Measurements from ENCODE around the gene CBX4.

CBX4 gene

DNA sequence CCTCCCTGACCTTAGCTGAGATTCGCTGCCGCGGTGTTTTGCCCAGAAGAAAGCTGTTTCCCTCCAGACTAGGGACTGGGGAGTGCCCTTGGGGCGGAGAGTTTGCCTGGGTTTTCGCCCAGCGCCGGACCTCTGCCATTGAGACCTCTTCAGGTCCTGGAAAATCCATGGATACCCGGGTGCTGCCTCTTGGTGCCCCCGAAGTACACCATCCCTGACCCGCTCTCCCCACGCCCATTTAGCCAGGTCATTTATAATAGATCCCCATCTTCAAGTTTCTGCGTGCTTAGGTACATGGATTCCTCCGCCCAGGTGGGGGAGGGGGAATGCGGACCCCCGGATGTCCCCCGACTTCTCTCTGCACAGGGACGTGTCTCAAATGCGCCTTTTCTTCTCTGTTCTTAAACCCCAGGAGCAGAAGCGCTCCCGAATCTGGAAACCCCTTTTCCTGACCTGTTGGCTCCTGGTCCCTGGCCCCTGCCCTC, 27.3 kb downstream of the CBX4 start:
- no peak for DNase-seq (ENCODE audit: low spot score)

DNA sequence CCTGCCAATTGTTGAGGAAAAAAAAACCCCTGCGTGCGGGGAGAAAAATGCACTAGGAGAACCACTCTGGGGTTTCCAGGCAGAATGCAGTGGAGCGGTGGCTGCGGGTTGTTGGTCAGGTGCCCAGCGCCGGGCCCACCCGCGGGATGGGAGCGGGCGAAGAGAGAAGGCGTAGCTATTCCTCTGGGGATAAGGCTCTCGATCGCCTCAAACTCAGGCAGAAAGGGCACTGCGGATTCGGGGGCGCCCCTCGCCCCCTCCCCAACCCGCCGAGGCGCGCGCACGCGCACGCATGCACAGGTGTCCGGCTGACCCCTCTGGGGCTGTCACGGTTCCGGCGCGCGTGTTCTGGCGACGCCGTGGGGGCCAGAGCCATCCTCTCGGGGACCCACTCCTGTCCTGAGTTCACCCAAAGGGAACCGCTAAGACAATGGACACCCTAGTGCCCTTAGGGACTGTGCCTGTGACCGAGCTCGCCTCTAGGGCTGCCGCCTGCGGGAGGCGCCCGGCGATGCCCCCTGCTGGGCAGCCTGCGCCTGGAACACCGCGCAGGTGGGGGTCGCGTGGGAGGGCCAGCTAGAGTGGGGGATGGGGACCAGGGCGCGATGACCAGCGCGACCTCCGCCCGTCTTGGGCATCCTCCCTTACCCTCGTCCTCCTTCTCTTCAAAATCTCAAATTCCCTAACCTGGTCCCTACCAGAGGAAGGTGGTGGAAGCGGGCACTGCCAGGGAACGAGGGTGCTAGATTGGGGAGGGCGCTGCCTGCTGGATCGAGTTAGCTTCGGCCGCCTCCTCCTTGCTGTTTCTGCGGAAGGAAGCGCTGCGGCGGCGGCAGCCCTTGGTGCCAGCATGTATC, 28.0 kb downstream of the CBX4 start:
- peak; percentile 87 for DNase-seq (ENCODE audit: low spot score)

DNA sequence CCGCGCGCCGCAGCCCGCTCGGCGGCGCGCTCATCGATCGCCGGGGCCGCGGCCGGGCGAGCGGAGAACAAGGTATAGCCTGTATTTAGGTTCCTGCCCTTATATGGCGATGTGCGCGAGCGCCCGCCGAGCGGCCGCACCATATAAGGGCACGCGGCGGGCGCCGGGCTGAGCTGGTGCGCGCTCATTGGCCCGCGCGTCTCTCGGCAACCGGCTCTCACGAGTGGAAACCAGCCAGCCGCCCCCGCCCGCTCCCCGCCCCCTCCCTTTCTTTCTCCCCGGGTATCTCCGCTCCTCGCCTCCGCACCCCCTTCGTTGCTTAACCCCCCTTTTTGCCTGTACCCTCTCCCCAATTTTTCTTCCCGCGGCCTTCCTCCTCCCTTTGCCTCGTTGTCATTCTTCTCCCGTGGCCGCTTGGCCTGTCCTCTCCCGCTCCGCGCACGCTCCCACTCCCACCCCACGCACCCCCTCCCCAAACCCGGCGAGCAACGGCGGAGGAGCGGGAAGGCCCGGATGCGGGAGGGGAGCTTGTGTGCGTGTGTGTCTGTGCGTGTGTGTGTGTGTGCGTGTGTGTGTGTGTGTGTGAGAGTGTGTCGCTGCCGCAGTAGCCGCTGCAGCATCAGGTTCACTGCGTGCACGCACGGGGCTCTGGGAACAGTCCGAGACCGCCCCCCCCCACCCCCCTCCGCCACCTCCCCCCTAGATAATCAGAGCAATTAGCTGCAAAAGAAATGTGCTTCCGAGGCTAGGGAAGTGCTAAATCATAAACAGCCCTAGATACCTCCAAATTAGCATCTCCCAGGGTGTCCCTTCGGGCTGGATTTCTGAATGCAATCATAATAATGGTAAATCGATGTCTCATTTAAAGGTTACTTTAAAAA, 28.9 kb downstream of the CBX4 start:
- peak; percentile 93 for DNase-seq (ENCODE audit: low spot score)

DNA sequence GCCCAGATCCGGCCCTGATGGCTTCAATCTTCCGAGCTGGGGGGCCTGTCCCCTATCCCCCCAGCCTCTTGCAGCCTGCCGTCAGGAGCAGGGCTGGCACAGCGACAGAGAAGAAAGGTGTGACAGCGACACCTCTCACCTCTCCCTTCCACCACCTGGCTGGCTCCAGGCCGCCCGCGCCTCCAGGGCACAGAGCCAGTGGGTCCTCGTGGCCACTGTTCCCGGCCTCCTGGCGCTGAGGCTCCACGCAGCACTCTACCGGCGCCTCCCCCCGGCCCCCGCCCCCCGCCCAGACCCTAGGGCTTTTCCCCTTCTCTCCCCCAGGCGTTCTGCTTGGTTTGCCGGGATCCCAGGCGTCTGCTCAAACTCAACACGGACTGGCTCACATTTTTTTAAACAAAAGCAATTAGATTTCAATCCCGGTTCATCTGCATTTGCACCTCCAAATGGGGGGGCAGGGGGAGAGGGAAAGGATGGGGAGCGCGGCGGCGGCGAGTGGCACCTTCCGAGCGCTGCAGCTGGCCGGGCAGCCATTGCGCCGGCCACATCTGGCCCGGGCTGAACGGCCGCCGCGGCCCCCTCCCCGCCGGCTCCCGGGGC, 29.6 kb downstream of the CBX4 start:
- DNase-seq (ENCODE audit: low spot score), result peak; percentile 48

DNA sequence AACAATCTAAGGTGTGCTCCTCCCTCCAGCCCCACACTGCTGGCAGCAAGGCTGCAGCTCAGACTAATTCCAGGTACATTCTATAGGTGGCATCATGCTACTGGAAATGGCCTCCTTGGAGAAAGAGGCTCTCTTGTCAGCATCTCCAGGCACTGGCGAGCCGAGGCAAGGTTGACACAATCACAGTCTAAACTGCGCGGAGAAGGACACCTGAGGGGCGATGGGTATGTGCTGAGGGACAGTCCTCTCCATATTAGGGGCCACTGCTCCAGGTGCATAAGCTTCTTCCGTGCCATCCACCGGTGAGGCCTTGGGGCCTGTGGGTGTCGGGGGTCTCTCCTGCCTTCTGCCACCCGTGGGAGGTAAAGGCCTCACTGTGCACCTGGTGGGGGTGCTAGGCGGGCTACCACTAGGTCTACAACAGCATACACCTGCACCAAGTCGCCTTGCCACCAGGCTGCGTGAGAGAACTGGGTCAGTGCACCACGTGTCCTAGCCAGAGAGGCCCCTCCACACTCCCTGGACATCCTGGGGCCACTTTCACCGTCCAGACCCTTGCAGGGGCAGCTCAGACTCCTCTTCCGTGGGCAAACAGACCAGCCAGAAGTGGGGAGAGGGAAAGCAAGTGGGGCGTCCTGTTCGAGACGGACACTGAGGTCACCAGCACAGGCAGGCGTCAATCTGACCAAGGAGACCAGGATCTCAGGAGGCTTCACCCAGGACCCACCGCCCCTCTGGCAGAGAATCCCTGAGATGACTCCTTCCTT, 30.3 kb downstream of the CBX4 start:
- DNase-seq (ENCODE audit: low spot score), result peak; percentile 78

DNA sequence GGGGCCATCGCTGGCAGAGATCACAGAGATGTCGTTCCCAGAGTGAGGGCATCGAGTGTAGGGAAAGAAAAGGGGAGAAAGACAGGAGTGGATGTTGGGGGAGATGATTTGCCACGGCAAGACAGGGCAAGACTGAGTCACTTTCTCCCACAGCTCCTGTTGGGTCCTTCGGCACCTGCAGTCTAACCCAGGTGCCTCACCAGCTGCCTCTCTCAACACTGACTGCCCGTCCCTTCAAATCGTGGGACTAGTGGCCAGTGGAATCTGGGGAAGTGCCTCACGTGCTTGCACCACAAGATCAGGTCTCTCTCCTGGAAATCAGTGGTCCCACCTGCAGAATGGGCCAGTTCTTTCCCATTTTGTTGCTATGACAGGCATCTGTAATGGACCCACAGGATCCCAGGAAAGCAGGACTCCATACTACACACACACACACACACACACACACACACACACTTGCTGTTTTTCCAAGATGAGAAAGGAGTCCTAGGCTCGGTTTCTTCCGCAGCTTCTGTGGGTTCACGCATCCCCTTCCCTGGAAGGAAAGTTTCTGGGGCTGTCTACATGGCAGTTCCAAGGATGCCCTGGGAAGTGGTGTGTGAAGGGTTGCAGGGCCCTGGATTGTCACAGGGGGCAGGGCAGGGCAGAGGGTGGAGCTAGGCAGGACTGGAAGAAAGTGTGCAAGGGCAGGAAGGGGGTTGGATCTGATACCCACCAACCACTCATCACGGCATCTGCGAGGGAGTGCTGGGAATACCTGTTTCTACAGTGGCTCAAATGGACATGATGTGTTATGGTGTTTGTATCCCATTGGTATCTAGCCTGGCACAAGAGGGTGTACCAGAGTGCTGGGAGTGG, 32.1 kb downstream of the CBX4 start:
- DNase-seq (ENCODE audit: low spot score), result no peak

DNA sequence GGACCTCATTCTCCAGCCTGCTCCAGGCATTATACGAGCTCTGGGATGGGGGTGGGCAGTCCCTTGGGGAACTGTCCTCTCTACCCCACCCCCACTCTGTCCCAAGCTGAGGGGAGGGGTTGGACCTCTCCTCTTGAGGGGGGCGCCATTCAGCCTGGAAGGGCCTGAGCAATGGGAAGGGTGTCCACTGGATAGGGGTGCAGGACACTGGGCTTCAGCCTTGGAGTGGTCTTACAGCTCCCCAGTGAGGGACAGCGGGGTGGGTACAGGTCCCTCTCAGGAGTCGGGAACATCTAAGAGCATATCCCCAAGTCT, 32.8 kb downstream of the CBX4 start:
- no peak for DNase-seq (ENCODE audit: low spot score)

DNA sequence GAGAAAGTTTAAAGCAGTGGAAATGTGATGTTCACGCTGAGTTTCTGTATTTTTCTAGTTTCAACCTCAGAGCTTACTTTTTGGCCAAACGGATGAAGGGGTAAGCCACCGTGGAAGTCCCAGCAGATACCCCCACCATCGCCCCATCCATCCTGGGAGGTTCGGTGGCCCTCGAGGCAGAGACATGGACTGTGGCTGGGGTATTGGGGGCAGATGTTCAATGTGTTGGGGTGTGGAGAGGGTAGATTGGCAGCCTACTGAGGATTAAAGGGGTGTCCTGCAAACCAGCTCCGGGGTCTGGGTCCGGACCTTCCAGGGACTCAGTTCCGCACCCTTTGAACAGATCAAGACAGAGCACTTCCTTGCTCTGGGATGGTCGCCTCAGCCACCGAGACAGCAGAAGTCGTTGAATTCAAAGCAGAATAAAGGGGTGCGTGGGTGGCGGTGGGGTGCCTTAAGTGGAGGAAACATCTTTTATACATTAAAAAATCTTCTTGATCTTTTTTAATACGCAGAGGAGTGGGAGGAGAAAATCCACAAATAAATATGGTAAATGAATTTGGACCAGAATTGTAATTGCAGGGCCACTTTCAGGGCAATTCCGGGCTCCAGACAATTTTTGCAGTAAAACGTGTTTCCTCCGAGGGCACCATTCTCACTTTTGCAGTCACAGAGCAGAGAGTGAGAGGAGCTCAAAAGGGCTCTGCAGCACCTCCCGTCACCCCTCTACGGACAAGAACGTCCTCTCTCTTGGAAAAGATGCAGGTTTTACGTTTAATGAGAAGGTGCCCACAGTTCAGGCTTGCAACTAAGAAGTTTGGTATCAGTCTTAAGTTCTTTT, 34.2 kb downstream of the CBX4 start:
- DNase-seq (ENCODE audit: low spot score), result no peak

DNA sequence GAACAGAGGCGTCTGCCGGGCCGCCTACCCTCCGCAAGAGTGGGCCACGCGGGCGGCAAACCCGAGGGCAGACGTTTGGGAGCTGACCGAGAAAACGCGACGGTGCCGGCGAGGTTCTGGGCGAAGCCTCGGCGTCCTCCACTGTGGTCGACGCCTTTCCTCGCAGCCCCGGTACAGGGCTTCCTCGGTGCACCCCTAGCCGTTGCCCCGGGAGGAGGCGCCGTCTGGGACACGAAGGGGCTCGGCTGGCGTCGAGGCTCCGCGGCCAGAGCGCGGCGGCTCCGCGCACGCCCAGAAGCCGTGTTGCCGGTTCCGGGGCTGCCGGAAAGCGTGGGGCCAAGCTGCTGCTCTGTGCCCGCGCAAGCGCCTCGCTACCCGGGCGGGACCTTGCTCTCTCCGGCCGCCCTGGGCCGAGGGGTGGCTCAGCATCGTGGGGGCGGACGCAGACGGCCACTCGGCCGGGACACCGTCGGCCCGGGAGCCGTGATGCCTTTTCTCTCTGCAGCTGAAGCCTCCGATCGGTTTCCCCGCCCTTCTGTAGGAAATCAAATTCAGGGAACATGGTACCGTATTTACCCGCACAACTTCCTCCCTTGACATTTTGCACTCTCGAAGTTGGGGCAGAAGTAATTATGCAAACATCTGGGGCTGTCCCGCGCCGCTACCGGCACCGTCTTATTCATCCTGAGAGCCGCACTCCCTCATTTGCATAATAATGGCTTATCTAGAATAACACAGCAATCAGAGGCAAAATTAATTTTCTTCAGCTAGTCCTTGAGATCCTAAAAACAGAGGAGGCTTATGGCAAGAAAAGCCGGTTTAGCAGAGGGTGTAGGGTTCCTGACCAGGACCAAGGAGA, 35.0 kb downstream of the CBX4 start:
- DNase-seq (ENCODE audit: low spot score), result peak; percentile 57

DNA sequence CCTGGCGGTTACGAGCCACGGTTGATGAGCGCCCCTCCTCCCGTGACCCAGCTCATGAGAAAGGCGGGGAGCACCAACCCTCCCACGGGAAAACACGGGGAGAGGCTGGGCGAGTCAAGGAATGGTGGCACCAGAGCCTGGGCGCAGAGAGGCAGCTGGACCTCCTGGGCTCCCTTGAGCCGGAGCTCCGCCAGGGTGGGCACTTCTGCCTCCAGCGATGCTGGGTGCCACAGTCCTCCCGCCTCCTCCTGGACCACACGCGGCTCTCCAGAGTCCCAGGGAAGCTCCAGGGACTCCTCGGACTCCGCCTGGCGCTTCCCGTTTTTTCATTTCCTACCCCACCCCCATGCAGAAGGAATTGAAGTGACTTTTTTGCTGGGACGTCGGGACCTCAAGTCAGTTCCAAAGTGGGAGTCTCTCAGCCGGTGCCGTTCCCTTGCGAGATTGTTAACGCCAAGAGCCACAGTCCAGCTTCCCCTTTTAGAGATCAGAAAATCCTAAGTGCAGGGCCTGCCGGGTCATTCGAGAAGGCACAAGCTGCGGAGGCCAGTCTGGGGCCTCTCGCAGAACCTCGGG, 35.7 kb downstream of the CBX4 start:
- no peak for DNase-seq (ENCODE audit: low spot score)

DNA sequence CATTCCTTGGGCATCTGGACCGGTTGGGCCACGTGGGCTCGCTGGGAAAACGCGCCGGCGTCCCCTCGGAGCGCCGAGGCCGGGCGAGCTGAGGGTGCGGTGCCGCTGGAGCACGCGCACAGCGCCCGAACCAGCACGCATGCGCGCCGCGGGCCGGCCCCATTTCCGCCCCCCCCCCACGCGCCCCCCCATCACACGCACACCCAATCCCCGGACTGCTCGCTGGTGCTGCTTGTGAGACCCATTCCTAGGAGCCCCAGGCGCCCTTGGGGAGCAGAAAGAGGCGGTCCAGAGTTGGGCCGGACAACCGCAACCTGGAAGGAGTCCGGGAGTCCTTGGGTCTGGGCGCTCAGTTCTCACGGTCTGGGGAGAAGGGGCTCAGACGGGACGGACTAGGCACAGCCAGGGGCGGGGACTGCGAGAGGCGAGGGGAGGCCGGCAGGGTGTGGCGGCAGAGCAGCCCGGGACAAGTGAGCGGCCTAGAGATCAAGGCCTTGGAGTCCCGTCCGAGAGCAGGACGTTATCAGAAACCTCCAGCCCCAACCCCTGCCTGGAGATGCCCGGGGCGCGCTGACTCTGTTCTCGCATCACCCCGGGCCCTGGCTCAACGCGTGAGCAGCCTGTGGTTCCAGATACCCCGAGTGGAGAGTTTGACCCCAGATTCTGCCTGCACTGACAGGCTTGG, 36.4 kb downstream of the CBX4 start:
- no peak for DNase-seq (ENCODE audit: low spot score)

DNA sequence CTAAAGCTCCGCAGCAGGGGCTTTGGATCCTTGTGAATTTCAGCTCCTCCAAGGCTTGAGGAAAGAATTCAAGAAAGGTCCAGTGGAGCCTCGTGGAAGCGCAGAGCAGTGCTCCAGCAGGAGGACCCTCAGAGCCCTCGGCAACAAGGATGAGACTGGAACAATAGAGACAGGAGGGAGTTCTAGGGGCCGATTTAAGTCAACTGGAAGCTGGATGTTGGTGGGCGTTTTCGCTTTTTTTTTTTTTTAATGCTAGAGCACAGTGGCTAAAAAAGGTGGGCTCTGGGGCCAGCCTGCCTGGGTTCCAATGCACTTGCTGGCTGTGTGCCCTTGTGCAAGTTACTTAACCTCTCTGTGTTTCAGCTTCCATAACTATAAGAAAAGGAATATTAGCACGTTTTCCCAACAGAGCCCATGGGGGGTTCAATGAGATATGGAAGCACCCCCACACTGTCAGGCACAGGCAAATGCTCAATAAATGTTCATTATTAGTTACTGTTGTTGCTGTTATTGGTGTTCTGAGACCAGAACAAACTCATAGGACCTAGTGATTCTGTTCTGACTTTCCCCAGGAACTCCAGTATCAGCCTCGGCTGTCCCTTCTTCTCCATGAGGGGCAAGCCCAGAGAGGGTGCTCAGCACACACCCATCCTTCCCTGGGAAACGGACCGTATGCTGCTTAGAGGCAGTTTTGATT, 37.1 kb downstream of the CBX4 start:
- DNase-seq (ENCODE audit: low spot score), result no peak

DNA sequence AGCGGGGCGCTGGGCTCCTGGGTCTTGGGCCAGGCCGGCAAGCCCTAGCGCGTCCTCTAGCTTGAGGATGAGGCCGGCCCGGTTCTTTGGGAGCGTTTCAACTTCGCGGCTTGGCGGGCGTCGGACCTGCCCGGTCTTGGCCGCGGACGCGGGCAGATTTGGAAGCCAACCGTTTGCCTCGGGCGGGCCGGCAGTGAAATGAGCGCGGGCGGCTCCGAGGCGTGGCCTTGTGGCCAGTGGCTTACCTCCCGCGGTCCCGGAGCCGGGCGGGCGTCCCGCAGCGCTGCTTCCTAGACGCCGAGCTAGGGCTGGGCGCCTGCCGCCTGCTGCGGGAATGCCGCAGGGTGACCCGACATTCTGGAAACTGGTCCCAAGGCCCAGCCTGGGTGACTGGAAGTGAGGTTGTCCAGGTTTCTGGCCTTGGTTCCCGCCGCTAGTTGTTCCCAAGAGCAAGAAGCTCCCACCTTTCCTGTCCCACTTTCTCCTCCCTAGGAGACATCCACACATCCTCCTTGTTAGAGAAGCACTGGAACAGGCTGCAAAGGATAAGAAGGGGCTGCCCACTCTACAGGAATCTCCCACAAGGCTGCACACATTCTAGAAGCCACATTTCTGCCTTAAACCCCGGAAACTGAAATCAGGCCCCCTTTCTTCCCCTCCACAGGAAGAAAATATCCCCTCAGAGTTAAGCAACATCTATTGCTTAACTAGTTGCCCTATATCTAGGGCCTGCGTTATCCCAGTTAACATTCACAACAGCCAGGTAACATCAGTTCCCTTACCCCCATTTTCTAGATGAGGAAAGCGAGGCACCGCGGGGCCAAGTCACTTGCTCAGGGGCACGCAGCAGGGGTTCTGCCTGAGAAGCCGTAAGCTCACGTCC, 37.8 kb downstream of the CBX4 start:
- DNase-seq (ENCODE audit: low spot score), result peak; percentile 57

DNA sequence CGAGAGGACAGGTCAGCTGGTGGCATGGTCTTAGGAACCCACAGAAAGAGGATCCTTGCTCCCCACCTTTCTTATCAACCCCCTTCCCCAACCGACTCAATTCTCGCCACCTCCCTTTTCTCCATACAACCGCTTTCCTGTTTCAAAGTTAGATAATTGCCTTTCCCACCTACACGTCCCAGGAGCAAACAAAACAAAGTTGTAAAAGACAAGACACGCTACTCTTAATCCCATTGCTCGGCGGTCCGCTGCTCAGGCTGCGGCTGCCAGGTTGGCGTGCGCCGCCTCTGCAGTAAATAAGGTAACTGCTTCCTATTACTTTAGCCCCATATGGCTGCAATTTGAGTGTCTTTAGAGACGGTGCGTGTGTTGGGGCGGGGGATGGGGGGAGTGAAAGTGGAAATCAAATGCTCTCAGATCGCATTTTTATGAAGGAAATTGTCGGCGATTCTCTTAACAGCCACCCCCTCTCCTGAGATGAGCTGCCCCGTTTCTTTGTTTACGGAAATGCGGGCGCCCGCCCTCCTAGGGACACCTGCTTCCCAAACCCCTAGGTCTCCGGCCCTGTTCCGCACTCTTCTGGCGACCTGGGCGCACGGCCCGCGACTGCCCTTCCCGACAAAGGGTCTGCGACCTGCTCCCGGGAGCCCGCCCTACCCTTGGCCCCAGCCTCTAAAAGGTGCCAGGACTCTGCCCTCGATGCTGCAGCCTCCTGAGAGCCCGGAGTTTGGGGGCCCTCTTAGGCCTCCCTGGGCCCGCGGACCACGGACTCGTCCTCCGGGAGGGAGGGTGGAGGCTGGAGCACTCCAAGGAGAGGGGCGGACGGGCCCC, 38.7 kb downstream of the CBX4 start:
- DNase-seq (ENCODE audit: low spot score), result peak; percentile 82

DNA sequence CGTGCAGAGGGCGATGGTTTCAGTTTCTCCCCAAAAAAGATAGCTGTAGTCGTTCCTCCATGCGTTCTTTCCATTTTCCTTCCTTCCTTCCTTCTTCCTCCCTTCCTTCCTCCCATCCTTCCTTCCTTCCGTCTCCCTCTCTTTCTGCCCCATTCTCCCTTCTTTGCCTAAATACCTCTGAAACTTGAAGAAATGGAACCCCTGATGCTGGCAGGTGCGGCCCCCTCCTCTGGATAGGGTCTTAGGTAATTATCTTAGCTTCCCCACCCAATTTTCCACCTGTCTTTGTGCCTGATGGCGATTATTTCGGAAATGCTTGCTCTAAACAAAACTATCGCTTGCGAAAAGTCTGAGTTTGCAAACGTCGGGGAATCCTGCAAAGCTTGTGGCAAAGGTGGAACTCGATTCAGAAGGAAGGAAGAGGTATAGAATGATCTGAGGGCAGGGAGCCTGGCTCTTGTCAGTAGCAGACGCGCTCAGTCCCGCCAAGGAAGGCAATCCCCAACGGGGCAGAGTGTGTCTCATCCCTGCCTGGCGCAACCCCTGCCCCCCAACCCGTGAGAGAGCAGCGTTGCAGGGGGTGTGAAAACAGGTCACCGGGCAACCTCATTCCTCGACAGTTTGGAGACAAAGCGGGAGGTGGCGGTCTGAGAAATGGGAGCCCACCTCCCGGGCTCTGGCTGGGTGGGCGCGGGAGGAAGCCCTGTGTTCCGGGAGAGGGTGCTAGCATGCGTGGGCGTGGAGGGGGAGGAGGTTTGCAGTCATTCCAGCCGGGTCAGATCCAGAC, 39.5 kb downstream of the CBX4 start:
- no peak for DNase-seq (ENCODE audit: low spot score)
